Stimulated activated CD4-positive, alpha-beta T cell treated with anti-CD3 and anti-CD28 coated beads, Interleukin-1b, Interleukin-23, amount 100 ng/mL, for 4 hours (primary cell): Measurements from ENCODE around the gene BRCC3.

Experiments
- DNase-seq, 2 donors: peaks; one replicate each; pipeline ENCODE4 v3.0.0-alpha.2; 2020; ENCODE audit warnings: low read depth in 2 of 2

Gene BRCC3

GRCh38 chrX:155056877-155057792 is 14.2 kb upstream of the BRCC3 start:
- peak in 1 of 2 donors; percentile 22 for DNase-seq

GRCh38 chrX:155061760-155062159 is 9.5 kb upstream of the BRCC3 start:
- DNase-seq, result no peak

GRCh38 chrX:155065035-155065734 is 6.1 kb upstream of the BRCC3 start:
- no peak for DNase-seq

GRCh38 chrX:155068165-155068564 is 3.1 kb upstream of the BRCC3 start:
- DNase-seq, result no peak

GRCh38 chrX:155069414-155069813 is 1.9 kb upstream of the BRCC3 start:
- DNase-seq, result no peak

- no peak for DNase-seq
Measured at GRCh38 chrX:155070038-155070437, 1.3 kb upstream of the BRCC3 start.

- no peak for DNase-seq
Measured at GRCh38 chrX:155070663-155070974, 689 bp upstream of the BRCC3 start.

GRCh38 chrX:155071694-155072280 is 479 bp downstream of the BRCC3 start:
- DNase-seq, result no peak

GRCh38 chrX:155086202-155086840 is 15.0 kb downstream of the BRCC3 start:
- DNase-seq, result peak in 1 of 2 donors; percentile 31

GRCh38 chrX:155086961-155087735 is 15.8 kb downstream of the BRCC3 start:
- no peak for DNase-seq

- no peak for DNase-seq
Measured at GRCh38 chrX:155094468-155095061, 23.3 kb downstream of the BRCC3 start.

GRCh38 chrX:155105919-155106318 is 34.6 kb downstream of the BRCC3 start:
- DNase-seq, result no peak

- DNase-seq, result no peak
Measured at GRCh38 chrX:155108427-155108826, 37.1 kb downstream of the BRCC3 start.

GRCh38 chrX:155112171-155112570 is 40.9 kb downstream of the BRCC3 start:
- no peak for DNase-seq

GRCh38 chrX:155113097-155113496 is 41.8 kb downstream of the BRCC3 start:
- no peak for DNase-seq

- DNase-seq, result no peak
Measured at GRCh38 chrX:155115174-155115819, 44.0 kb downstream of the BRCC3 start.

GRCh38 chrX:155127465-155127864 is 56.2 kb downstream of the BRCC3 start:
- DNase-seq, result no peak

GRCh38 chrX:155127940-155128339 is 56.6 kb downstream of the BRCC3 start:
- DNase-seq, result no peak

- no peak for DNase-seq
Measured at GRCh38 chrX:155132110-155132509, 60.8 kb downstream of the BRCC3 start.

- no peak for DNase-seq
Measured at GRCh38 chrX:155134255-155134654, 62.9 kb downstream of the BRCC3 start.
